Transverse colon (tissue), 3 donors: ENCODE data around the gene UBE2L5.

Experiments used
- CTCF ChIP-seq, 5 experiments: fragments of 200-600 bp in 3 of 5; fragments of 450-650 bp in 2 of 5; sonication (generic) in 3 of 5; IDR thresholded peaks; 1 replicate in 2 of 5; 2 replicates in 3 of 5; pipeline ENCODE4 v1.5.1; 2016 to 2017; ENCODE audit warnings: antibody characterized with exemption in 5 of 5, inconsistent platforms in 3 of 5, mild to moderate bottlenecking in 2 of 5, moderate library complexity in 1 of 5
- POLR2A ChIP-seq: fragments of 450-650 bp; IDR thresholded peaks from one replicate; pipeline ENCODE4 v1.6.1; 2016; ENCODE audit warnings: antibody characterized with exemption, mild to moderate bottlenecking, moderate library complexity

- TF ChIP-seq CTCF (IDR thresholded peaks at IDR 0.05), result no peak
- no peak for TF ChIP-seq POLR2A
Measured at GRCh38 chr13:30375265-30375835, 46.9 kb upstream of the UBE2L5 start.
